GM10266 (cell line): ENCODE measurements around the gene GAB4.
"Not testable (repeated sequence)": the region's sequence is repeated elsewhere in the genome, so short reads cannot be mapped to it uniquely, and the experiment has no call there.

Experiments used
- DNase-seq: peaks from one replicate; pipeline ENCODE4 v3.0.0; 2012; ENCODE audit errors: extremely low spot score
- TF ChIP-seq, protein P1 (sequence below): IDR thresholded peaks from 2 replicates; pipeline ENCODE4 v1.5.1; 2012; ENCODE audit warnings: mild to moderate bottlenecking, low read depth; ENCODE audit not compliant: control insufficient read depth, insufficient read depth; ENCODE audit errors: missing control alignments

The GAB4 gene, protein sequence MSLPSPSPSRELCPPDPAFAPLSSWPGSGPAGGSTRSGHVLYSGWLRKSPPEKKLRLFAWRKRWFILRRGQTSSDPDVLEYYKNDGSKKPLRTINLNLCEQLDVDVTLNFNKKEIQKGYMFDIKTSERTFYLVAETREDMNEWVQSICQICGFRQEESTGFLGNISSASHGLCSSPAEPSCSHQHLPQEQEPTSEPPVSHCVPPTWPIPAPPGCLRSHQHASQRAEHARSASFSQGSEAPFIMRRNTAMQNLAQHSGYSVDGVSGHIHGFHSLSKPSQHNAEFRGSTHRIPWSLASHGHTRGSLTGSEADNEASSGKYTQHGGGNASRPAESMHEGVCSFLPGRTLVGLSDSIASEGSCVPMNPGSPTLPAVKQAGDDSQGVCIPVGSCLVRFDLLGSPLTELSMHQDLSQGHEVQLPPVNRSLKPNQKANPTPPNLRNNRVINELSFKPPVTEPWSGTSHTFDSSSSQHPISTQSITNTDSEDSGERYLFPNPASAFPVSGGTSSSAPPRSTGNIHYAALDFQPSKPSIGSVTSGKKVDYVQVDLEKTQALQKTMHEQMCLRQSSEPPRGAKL

DNA sequence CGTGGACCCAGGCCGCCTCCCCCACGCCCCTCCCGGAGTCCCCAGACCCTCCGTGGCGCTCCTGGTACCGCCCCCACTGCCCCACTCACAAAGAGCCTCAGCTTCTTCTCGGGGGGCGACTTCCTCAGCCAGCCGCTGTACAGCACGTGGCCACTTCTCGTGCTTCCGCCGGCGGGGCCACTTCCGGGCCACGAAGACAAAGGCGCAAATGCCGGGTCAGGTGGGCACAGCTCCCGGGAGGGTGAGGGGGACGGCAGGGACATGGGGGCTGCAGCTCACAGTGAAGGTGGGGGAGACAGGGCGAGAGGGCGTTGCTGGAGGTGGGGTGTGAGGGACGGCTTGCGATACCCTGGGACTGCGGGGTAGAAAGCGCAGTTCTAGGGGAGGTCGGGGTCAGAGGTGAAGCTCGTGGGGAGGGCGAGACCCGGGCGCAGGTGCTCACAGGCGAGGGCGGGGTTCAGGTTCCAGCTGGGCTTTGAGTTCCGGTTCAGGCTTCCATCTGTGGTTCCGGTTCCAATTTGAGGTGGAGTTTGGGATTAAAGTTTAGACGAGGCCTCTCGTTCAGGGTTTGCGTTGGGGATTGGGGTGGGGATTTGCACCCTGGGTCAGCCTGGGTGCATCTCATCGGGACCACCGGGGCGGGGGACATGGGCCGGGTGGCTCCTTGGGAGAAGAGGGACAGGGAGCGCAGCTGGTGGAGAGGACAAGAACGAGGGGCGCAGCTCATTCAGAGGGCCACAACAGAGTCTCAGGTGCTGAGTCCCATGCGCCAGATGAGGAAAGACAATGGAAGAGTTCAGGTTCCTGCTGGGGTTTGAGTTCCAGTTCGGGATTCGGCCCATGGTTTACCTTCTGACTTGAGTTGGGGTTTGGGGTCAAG lies at the start of gene GAB4:
Gene GAB4 (minus strand): TSS at position 371 of the 880 bp plus-strand sequence. CDS start 108 bp downstream, at position 263.
- TF ChIP-seq, protein P1, sequence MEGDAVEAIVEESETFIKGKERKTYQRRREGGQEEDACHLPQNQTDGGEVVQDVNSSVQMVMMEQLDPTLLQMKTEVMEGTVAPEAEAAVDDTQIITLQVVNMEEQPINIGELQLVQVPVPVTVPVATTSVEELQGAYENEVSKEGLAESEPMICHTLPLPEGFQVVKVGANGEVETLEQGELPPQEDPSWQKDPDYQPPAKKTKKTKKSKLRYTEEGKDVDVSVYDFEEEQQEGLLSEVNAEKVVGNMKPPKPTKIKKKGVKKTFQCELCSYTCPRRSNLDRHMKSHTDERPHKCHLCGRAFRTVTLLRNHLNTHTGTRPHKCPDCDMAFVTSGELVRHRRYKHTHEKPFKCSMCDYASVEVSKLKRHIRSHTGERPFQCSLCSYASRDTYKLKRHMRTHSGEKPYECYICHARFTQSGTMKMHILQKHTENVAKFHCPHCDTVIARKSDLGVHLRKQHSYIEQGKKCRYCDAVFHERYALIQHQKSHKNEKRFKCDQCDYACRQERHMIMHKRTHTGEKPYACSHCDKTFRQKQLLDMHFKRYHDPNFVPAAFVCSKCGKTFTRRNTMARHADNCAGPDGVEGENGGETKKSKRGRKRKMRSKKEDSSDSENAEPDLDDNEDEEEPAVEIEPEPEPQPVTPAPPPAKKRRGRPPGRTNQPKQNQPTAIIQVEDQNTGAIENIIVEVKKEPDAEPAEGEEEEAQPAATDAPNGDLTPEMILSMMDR: no peak
- DNase-seq: no peak

DNA sequence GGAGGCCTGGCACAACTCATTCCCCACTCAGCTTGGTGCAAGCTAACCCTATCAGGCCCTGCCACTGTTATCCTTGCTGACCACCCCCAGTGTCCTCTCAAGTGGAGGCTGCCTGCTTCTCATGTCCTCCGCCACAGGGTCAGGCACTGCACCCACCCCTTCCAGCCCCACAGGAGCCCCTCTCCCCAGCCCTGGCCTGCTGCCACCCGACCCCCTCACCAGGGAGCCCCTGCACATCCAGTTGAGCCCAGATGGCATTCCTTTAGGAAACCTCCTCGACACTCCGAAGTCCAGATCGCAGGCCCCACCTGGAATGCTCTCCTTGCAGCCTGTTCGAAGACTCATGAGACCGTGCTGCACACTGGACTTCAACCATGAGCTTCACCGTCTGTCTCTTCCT lies 48.8 kb upstream of the GAB4 start:
- TF ChIP-seq, protein P1: no peak
- no peak for DNase-seq

DNA sequence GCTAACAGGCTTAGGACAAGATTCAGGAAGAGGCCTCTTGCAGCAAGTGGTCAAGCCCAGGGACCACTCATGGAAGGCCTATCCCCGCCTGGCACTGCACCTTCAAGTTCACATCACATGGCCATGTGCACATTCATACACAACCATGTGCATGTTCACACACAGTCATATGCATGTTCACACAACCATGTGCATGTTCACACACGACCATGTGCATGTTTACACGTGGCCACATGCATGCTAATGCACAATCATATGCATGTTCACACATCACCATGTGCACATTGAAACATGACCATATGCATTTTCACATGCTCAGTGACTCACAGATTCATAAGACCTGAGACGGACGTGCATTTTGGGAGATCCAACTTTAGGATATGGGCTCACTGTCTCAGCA lies 48.0 kb upstream of the GAB4 start:
- TF ChIP-seq, protein P1: no peak
- DNase-seq: no peak

DNA sequence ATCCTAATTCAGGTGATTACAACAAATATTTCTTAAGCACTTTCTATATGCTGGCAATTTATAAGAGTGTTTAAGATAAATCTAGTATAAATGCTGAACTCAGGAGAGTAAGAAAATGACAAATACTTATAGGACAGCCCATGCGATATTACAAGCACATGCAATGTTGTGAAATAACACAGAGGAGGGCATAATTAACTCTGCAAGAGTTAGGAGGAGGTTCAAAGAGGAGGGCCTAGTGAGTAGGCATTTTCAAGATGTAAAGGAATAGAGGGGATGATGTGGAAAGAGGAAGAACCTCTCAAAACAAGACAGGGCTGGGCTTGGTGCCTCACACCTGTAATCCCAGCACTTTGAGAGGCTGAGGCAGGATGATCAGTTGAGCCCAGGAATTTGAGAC lies 39.6 kb upstream of the GAB4 start:
- no peak for DNase-seq
- TF ChIP-seq, protein P1: no peak

DNA sequence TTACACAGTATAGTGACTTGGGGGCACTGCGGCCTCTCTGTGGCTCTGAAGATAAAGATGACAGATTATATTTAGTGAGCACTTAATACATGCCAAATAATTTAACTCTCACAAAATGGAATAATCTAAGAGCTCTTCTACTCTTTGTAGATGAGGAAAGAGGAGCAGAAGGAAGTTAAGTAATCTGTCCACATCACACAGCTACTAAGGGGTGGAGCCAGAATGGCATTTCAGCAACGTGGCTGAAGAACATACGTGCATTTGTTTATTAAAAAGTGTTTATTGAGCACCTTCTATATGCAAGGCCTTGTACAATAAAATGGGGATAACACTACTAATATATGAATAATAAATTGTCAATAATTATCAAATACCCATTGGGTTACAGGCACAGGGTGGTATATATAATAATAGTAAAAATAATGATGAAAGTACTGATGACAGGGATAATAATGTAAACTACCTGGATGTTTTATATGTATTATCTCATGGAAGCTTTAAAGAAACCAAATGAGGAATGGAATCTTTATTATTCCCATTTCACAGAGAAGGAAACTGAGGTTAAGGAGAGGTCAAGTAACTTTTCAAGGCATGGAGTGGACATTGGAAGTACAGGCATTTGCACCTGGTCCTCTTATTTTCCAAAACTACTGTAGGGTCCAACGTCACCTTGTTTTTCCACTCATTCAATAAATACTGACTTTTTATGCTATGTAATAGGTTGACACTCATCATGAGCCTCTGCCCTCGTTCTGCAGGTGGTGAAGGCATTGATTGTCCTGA lies 38.7 kb upstream of the GAB4 start:
- DNase-seq: no peak
- TF ChIP-seq, protein P1: no peak

DNA sequence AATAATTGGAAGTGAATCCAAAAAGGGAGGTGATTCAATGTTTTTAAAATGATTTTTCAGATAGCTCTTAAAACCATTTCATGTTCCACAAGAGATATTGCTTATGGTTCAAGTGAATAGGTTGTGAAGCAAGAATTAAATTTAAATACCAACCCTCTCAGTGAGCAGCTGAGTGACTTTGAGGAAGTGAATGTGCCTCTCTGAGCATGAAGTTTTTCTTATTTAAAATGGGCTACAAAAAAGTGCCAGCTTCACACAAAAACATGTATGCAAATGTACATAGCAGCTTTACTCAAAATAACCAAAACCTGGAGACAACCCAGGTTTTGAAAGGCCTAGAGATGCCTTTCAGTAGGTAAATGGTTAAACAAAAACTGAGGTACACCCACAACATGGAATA lies 35.5 kb upstream of the GAB4 start:
- DNase-seq: no peak

DNA sequence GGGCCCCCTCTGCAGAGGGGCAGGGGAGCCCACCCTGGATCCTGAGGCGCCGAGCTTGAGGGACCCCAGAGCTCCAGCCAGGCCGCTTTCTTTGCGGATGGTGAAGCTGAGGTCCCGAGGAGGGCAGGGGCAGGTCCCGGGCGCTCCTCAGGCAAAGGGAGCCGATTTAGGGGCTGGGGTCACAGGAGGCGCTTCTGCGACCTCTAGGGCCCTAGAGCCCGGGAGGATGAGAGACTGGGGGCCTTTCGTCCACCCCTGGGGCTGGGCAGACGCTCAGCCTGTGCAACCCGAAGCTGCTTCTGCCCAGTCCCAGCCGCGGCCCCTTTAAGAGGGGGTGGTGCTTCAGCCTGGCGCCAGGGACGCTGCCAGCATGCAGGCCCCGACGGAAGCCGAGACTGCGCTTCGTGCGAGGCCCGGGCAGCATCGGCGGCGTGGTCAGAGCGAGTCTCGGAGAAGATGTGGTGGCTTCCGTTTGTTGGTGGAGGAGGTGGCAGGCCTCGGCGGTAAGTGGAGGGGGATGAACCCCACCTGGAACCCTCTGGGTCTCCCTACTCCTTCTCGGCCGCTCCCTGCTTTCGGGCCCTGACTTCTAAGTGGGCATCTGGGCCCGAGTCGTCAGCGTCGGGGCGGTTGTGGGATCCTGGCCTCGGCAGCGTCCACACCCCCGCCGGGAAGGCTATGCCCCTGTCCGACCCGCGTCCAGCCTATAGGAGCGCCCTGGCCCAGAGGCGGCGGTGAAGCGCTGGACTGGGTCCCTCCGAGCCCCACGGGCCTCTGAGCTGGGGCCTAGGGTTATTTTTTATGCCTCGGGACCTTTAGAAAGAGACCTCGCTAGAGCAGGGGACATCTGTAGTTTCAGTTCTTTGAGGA lies 29.1 kb upstream of the GAB4 start:
- not testable (repeated sequence) for DNase-seq

More for the DNA sequence above, 35.5 kb upstream of the GAB4 start:
- TF ChIP-seq, protein P1: no peak
